Measurements from ENCODE around the gene PRKN.

PRKN gene

DNA sequence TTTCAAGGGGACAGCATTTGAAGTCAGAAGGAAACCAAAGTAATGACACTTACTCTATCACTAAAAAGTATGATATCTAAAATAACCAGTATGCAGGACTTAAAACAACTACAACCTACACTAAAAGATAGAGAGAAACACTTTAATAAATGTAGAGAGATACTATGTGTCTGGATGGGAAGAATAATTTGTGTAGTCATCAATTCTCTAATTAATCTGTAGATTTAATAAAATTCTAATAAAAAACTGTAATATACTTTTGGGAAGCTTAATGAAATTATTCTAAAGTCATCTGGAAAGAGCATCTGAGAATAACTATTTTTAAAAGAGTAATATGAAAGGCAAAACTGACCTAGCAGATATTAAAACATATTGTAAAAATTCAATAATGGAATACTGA is 52.1 kb downstream of the PRKN start:
- DNase-seq (ENCODE audit: low read depth) = no peak

DNA sequence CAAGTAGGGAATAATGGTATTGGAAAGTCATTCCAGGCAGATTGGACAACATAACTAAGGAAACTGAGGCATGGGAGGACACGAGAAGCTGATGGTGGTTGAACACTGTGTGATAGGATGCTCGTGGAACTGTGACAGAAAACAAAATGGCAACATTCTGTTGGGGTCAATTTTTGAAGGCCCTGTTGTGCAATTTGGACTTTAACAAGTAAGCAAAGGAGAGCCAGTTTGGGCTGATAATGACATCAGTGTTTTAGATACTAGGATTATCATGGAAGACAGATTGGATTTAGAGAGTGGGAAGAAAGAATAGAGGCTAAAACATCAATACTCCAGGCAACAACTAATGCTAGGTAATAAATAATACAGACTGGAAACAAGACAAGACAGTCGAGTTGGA is 53.1 kb downstream of the PRKN start:
- DNase-seq (ENCODE audit: low read depth) = no peak

DNA sequence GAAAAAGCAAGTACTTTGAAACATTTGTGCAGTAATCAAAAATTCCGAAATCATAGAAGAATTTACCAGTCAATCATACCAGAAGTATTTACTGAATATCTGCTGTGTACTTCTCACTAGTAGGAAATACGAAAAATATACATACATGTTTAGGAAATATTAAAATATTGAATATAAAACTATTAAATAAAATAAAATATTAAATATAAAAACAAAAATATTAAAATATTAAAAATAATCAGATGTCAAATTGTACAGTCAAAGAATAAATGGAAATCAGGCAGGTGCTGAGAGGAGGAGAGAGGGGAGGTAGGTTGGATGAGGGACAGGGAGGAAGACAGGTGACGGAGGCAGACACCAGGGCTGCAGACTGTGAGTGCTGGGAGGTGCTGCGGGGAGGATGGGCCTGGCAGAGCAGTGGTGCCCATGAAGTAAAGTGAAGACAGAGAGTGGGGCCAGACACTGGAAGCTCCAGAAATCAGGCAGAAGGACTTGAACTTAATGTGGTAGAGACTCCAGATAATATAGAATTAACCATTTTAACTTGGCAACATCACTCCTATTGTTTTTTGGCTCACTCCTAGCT is 55.9 kb downstream of the PRKN start:
- no peak for DNase-seq (ENCODE audit: low read depth)

- DNase-seq (ENCODE audit: low read depth) = no peak
These were observed 57.2 kb downstream of the PRKN start for GRCh38 chr6:162670345-162670744.

DNA sequence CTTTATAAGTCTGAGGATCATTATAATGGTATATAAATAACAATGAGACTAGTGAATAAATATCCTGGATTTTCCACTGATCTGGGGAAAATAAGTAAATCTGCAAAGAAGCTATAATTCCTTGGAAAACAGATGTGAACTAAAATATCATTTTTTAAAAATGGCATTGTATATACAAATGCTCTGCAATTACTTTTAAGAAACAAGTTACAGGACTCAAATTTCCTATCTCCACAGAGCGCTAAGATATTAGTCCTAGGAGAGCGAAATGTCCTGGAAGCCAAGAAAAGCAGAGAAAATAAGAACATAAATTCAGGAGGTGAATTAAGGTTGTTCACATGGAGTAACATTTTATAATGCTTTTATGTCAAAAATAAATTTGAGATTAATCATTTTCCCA is 61.3 kb downstream of the PRKN start:
- no peak for DNase-seq (ENCODE audit: low read depth)

DNA sequence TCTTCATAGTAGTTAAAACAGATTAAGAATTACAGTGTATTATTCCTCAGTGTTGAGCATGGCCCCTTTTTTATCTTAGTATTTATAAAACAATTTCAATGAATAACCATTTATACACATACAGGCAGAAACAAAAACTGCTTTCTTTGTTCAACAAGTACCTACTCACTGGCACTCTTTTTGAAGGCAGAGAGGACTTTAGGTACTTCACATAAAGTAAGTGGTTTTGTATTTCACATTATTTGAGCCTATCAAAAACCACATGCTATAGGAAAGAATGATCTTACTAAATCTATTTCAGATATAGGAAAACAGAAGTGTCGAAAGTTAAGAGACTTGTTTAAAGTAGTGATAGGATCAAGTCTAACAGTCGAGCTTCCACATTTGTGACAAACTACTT is 73.8 kb downstream of the PRKN start:
- no peak for DNase-seq (ENCODE audit: low read depth)

GRCh38 chr6:162651505-162651904 is 76.1 kb downstream of the PRKN start:
- DNase-seq (ENCODE audit: low read depth) = no peak

DNA sequence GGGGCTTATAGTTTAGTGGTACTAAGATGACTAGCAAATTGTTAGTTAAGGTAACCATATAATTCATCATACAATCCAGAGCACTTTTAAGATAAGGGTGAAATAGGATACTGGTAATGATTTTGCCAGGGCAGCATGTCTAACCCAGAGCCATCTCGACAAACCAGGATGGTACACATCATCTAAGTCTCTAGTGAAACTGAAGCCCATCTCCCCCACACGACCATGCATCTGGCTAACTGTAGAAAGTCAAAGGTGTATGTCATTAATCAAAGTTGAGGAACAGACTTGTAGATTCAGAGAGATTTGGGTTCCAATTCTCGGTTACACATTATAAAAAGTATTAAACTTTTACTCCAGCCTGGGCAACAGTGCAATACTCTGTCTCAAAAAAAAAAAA is 78.3 kb downstream of the PRKN start:
- DNase-seq (ENCODE audit: low read depth) = no peak

DNA sequence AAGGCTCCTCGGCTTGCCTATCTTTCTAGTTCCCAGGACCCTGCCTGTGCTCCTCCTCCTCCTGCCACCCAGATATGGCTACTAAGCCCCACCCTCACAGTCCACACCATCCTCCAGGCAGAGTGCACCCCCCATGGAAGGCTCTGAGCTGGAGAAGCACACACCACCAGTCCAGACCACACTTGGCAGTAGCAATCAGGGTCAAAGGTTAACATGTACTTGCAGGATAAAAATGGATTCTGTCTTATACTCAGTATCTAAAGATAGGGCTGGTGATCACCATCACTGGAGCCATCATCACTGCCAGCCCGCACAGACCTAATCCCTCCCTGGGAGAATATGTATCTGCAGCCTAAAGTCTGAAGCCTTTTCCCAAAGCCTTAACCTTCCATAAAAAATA is 83.4 kb downstream of the PRKN start:
- no peak for DNase-seq (ENCODE audit: low read depth)

DNA sequence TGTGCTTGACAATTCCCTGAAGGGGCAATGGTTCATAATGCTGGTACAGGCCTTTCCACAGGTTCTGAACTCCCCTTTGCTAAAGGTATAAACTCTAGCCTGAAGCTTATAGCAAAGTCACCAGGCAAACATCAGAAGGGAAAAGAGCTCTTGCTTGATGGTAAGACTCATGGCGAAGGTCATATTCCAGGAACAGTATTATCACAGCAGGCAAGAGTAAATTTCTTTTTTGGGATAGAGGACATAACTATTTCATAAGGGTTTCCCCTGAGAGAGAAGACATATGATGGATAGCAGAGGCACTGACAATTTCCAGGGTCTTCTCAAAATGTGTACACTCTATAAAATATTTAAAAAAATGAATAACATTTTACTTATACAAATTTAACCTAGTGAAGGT is 86.8 kb downstream of the PRKN start:
- DNase-seq (ENCODE audit: low read depth) = no peak

GRCh38 chr6:162639951-162640350 is 87.6 kb downstream of the PRKN start:
- no peak for DNase-seq (ENCODE audit: low read depth)

DNA sequence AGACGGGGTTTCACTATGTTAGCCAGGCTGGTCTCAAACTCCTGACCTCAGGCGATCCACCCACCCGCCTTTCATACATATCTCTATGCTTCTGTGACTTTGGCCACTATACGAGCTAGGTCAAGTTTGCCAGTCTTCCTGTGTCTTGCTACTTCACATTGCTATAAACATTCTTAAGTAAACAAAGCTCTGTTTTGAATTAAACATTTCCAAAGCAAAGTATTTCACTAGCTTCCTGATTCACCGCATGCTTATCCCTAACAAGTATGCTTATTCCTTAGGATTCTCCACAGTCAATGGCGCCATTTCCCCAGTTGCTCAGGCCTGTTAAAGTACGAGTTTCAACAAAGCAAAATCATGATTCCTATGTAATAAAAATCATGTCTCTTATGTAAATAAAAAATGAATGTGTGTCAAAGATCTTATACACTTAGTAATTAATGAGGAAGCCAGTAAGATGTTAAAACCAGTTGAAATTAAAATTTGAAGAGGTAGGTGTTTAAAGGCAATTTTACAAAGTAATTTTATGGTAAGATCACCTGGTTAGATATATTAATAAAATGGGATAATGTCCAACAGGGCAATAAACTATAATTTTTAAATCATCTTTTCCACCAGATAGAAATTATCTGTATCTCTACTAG is 88.5 kb downstream of the PRKN start:
- no peak for DNase-seq (ENCODE audit: low read depth)

- DNase-seq (ENCODE audit: low read depth) = no peak
These were observed 90.2 kb downstream of the PRKN start for GRCh38 chr6:162637317-162637716.

DNA sequence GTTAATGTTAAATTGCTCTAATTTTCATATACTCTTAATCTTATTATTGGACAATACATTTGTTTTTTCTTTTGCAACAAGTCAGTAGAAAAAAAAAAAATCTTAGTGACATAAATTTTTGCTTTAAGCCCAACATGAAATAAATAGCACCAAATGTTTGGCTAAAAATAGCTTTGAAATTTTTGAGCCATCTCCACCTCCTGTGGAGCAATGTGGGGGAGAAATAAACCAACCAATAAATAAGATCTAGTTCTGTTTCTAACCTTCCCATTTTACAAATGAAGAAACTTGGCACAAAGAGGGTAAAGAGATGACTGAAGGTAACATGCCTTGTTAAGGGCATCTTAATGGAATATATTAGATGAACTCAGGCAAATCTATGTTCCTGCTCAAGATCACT is 91.4 kb downstream of the PRKN start:
- DNase-seq (ENCODE audit: low read depth) = no peak

GRCh38 chr6:162631546-162631945 is 96.0 kb downstream of the PRKN start:
- no peak for DNase-seq (ENCODE audit: low read depth)

DNA sequence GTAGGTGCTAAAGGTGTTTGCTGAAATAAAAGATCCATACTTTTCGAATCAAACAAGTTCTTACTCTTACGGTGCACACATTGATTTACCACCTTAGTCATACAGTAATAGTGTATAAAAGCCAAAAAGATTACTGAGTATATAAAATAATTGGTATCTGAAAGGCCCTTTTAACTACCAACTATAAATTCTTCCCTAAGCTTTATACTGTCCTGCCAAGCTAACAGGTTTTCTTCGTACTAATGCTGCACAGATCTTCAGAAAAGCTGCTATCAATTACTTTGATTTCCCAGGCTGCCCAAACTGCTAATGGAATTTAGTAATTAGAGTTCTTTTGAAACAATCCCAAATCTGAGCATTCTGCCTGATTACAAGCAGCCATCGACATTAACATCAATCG is 97.5 kb downstream of the PRKN start:
- no peak for DNase-seq (ENCODE audit: low read depth)

DNA sequence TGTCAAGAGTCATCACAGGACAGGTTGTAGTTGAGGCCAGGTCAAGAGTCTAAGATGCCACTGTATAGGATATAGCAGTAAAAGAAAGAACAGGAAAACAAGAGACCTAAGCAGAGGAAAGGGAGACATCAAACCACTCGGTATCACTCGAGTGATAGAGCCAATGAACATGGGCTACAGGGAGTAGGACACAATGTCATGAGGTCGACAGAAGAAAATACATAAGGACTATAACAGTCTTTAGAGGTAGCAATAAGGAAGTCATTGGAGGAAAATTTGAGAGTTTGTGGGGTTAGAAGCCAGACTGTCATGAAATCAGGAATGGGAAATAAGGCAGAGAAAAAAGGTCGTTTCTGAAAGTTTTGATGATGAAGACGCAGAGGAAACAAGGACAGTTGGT is 99.7 kb downstream of the PRKN start:
- no peak for DNase-seq (ENCODE audit: low read depth)

GRCh38 chr6:162627362-162627761 is 100.2 kb downstream of the PRKN start:
- no peak for DNase-seq (ENCODE audit: low read depth)

DNA sequence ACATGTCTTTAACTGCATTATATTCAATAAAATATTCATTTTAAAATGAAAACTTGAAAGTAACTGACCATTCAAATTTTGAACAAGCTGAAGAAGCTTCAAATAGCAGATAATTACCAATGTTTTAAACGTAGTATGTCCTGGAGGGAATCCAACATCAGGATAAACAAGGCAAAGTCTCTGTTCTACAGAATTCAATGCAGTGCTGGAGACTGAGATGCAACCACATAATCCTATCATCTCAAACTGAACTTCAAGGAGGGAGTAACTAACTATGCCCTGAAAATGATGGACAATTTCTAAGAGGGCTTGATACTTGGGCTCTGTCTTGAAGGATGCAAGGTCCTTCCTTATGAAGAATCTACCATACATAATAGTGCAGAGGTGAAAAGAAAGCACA is 100.7 kb downstream of the PRKN start:
- DNase-seq (ENCODE audit: low read depth) = no peak

- no peak for DNase-seq (ENCODE audit: low read depth)
These were observed 101.6 kb downstream of the PRKN start for GRCh38 chr6:162625846-162626540.

DNA sequence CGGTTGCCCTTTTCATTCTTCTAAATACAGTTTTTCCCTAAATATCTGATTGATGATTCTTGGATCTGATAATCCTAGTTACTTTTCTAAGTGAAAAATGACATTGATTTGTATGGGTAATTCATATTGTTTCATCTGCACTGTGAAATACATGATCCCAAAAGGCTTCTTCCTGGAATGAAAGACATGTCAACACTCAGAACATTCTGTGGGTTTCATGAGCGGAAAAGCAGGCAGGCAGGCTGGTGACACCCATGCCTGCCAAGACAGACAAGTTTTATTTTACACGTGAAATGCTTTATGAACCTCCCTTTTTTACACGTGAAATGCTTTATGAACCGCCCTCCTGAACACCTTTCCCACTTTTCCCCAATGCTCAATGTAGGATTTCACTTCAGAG is 105.0 kb downstream of the PRKN start:
- DNase-seq (ENCODE audit: low read depth) = no peak

- no peak for DNase-seq (ENCODE audit: low read depth)
These were observed 106.3 kb downstream of the PRKN start for GRCh38 chr6:162621246-162621645.

- no peak for DNase-seq (ENCODE audit: low read depth)
These were observed 107.5 kb downstream of the PRKN start for GRCh38 chr6:162620073-162620472.
